Midbrain (tissue), 1 donor: ENCODE data around the gene HPS5.
"Not testable (repeated sequence)": the region's sequence is repeated elsewhere in the genome, so short reads cannot be mapped to it uniquely, and the experiment has no call there.

Experiments used
- DNase-seq: peaks from one replicate; lab custom pipeline; 2025; lab: John Stamatoyannopoulos, UW

HPS5 gene

DNA sequence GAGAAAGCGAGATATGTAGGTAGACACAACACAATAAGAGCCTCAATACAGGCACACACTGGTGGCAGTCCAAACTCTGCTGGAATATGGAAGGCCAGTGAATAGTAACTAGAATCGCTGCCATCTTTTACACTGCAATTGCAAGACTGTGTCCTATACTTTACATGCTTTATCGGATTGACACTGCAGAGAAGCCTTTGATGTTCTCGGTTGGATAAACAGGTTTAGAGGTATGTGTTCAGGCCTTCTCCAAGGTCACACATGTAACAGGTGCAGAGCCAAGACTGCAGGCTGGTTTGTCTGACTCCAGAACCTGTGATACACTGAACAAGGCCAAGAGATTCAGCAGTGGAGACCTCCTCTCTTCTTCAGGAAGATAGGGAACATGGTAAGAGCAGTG is 50.7 kb downstream of the HPS5 start:
- no peak for DNase-seq

DNA sequence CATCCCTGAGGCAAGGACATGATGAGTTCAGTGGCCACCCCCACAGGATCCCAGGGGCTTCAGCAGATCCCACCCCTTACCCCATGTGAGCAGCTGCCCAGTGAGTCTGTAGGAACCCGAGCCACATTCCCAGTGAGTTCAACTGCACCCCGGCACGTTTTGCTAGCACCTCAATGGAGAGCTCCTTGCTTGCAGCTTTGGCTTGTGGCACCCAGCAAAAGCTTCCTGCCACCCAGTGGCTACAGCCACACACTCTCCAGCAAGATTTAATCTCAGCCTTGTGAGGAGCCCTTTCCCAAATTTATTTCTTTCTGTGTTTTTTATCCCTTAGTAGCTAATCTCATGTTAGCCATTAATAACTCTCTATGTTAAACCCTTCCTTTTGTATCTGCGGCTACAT is 51.8 kb downstream of the HPS5 start:
- no peak for DNase-seq

DNA sequence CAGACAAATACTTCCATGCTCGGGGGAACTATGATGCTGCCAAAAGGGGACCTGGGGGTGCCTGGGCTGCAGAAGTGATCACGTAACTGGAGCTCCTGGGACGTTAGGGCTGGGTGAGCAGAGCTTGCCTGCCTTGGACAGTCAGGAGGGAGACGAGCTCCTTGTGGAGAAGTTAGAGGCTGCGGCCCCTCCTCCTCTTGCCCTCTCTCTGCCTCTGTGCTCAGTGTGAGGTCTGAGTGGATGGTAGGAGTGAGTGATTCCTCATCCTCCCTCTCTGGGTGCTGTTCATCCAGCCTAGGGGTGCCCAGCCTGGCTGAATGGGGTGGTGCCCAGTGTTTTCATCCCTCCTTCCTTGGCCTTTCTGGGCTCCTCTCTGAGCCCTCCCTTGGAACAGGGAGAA is 52.7 kb downstream of the HPS5 start:
- DNase-seq, result not testable (repeated sequence)

DNA sequence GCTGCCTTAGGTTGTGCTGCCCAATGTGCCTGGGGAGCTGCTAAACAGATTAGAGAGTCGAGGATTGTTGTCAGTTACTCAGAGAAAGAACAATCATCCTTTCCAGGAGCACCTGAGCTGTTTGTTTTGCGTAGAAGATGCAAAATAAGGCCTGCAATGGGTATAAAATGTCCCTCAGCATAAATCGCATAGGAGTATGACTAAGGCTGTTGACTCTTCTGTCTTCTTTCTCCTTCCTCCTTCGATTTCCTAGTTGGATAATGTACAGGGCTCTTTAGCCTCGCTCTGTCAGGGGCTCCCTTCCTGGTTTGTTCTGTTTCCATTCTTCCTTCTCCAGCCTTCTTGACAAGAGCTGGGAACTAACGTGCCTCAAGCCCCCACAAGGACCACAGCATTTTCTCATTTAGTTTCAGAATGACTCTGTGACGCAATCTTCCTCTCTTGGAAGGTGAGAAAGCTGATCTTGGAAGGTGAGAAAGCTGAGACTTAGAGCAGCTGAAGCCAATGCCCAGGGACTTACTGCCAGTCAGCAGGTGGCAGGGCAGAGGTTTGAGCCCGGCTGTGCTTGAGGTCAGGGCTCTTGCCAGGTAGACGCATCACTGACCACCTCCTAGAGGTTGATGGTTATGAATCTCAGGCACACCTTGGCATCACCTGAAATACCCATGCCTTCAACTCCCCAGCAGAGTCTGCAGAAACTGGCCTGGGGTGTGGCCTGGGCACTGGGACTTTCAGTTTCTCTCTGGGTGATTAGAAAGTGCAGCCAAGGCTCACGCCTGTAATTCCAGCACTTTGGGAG is 54.4 kb downstream of the HPS5 start:
- not testable (repeated sequence) for DNase-seq

DNA sequence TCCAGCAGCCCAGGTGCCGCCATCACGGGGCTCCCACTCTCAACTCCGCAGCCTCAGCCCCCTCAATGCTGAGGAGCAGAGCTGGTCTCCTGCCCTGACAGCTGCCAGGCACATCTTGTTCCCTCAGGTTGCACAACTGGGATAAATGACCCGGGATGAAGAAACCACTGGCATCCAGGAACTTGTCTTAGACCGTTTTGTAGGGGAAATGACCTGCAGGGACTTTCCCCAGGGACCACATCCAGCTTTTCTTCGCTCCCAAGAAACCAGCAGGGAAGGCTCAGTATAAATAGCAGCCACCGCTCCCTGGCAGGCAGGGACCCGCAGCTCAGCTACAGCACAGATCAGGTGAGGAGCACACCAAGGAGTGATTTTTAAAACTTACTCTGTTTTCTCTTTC is 56.0 kb downstream of the HPS5 start, which contains the start of gene SAA1:
SAA1 (plus strand) TSS at position 316 of the 400 bp plus-strand sequence. CDS start 624 bp downstream, outside the sequence.
- DNase-seq, result no peak

DNA sequence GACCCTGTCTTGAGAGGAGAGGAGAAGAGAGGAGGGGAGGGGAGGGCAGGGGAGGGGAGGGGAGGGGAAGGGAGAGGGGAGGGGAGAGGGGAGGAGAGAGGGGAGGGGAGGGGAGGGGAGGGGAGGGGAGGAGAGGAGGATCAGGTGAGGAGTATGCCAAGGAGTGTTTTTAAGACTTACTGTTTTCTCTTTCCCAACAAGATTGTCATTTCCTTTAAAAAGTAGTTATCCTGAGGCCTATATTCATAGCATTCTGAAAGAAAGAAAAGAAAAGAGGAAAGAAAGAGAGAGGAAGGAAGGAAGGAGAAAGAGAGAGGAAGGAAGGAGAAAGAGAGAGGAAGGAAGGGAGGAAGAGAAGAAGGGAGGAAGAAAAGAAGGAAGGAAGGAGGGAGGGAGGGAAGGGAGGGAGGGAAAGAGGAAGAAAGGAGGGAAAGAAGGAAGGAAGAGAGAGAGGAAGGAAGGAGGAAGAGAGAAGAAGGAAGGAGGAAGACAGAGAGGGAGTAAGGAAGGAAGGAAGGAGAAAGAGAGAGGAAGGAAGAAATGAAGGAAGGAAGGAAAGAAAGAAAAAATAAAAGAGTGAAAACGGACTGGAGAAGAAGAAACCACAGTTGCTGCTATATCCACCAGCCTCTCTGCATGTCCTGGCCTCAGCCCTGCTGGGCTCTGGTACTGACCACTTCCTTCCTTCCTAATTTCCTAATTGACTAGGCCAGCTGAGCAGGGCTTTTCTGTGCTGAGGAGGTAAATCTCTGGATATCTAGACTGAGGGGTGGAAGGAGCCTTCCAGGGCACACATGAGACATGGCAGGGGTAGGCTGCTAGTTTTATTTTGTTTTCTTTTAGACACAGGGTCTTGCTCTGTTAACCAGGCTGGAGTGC is 57.0 kb downstream of the HPS5 start:
- DNase-seq, result no peak

DNA sequence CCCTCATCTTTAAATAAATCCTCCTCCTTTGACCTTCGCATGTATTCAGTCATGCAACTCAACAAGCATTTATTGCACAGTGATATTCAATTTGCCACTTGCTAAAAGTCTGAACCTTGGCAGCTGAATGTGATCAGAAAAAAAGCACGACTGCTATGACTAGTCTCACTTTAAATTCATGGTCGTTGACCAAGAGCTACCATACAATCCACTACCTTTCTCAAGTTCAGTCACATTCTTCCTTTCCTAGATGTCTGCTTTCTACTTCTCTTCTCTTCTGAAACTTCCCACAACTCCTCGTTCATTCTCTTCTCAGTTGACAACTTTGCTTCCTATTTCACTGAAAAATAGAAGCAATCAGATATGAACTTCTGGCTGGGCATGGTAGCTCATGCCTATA is 57.9 kb downstream of the HPS5 start:
- DNase-seq, result no peak

DNA sequence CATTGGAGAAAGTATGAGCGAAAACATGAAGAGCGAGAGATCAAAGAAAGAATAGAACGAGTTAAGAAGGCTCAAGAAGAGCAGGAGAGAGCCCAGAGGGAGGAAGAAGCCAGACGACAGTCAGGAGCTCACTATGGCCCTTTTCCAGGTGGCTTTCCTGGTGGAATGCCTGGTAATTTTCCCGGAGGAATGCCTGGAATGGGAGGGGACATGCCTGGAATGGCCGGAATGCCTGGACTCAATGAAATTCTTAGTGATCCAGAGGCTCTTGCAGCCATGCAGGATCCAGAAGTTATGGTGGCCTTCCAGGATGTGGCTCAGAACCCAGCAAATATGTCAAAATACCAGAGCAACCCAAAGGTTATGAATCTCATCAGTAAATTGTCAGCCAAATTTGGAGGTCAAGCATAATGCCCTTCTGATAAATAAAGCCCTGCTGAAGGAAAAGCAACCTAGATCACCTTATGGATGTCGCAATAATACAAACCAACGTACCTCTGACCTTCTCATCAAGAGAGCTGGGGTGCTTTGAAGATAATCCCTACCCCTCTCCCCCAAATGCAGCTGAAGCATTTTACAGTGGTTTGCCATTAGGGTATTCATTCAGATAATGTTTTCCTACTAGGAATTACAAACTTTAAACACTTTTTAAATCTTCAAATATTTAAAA is 59.1 kb downstream of the HPS5 start:
- not testable (repeated sequence) for DNase-seq

DNA sequence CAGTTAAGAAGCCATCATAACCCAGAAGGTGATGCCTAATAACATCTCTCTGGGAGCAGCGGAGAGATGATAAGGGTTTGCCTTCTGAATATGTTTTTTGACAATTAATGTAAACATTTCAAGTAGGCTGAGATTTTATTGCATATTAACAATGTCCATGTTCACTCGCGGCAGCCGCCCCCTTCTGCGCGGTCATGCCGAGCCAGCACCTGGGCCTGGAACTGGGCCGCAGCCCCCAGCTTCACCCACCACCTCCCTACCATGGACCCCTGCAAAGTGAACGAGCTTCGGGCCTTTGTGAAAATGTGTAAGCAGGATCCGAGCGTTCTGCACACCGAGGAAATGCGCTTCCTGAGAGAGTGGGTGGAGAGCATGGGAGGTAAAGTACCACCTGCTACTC is 60.2 kb downstream of the HPS5 start:
- DNase-seq, result no peak

DNA sequence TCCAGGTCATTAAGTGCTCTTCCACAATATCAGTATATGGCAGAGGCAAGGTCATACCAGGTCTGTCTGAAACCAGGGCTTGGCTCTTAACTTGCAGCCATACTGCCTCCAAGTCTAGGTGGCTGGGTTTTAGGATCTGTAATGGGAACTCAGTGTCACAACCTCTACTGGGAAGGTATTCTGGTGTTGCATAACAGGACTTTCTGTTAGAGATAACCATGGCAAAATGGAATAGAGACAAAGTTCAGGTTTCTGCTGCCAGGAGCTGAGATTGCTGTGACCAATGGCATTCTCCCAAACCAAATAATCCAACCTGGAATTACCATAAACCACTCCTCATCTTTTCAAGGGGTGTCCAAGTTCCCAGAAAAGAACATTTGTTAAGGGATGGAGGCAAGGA is 62.7 kb downstream of the HPS5 start:
- no peak for DNase-seq

DNA sequence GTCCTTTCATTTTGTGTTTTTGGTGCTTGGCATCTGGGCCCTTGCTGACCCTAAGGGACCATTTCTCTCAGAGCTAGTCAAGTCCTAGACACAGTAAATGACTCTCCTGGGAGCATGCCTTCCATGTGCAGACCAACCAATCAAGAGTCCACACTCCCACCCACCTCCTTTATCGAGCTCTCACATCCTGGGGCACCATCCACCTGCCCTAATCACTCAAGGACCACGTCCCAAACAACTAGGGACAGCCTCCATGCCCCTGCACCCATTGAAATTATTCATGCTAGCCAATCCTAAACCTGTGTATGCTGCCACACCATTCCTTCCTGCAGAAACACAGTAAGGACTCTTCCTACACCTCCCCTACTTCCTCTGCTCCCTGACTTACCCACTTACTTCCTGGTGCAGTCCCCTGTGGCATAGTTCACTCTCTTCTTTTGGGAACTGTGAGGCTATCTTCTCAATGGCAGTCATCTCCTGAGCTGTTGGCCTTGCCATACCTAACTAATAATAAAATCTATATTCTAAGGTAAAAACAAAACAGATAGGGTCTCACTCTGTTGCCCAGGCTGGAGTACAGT is 67.1 kb downstream of the HPS5 start:
- no peak for DNase-seq

DNA sequence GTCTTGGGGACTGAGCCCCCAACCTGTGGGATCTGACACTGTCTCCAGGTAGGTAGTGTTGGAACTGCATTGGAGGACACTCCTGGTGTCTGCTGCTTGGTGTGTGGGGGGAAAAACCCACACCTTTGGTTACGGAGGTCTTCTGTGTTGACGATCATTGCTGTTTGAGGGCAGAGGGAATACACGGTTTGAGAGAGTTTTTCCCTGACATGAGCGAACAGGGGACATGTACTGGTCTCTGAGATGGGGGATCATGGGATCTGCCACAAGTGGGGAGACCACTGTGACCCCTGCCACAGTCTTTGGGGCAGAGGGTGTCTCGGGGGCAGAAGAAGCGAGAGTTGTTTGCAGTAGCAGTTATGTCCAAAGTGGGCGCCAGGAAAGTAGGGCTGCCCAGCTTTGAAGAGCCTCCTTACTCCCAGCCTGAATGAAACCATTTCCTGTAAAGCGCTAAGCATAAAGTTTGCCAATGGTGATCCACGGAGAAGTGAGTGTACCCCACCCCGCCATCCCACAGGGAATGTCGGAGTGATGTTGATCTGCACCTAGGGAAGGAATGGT is 68.1 kb downstream of the HPS5 start:
- no peak for DNase-seq

DNA sequence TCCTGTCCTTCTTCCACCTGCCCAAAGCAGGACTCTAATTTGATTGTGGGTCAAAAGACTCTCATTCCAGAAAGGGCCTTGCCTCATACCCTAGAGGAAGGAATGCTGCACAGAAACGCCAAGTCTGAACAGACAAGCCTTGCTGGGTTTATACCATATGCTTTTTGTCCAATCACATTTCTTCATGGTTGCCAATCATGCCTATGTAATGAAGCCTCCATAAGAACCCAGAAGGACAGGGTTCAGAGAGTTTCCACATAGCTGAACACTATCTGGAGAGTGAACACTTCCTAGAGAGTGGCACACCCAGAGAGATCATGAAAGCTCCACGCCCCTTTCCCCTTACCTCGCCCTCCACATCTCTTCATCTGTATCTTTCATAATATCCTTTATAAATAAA is 68.7 kb downstream of the HPS5 start:
- DNase-seq, result no peak

DNA sequence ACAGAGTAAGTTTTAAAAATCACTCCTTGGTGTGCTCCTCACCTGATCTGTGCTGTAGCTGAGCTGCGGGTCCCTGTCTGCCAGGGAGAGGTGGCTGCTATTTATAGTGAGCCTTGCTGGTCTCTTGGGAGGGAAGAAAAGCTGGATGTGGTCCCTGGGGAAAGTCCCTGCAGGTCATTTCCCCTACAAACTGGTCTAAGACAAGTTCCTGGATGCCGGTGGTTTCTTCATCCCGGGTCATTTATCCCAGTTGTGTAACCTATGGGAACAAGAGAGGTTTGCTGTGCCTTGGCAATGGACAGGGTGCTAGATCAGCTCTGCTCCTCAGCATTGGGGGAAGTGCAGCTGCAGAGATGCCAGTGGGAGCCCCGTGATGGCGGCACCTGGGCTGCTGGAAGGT is 73.4 kb downstream of the HPS5 start, which contains the start of gene SAA2:
SAA2 (minus strand) TSS at position 108 of the 400 bp plus-strand sequence. CDS start 657 bp downstream, outside the sequence.
- no peak for DNase-seq

DNA sequence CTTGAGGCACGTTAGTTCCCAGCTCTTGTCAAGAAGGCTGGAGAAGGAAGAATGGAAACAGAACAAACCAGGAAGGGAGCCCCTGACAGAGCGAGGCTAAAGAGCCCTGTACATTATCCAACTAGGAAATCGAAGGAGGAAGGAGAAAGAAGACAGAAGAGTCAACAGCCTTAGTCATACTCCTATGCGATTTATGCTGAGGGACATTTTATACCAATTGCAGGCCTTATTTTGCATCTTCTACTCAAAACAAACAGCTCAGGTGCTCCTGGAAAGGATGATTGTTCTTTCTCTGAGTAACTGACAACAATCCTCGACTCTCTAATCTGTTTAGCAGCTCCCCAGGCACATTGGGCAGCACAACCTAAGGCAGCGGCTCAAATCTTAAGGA is 74.8 kb downstream of the HPS5 start:
- not testable (repeated sequence) for DNase-seq

DNA sequence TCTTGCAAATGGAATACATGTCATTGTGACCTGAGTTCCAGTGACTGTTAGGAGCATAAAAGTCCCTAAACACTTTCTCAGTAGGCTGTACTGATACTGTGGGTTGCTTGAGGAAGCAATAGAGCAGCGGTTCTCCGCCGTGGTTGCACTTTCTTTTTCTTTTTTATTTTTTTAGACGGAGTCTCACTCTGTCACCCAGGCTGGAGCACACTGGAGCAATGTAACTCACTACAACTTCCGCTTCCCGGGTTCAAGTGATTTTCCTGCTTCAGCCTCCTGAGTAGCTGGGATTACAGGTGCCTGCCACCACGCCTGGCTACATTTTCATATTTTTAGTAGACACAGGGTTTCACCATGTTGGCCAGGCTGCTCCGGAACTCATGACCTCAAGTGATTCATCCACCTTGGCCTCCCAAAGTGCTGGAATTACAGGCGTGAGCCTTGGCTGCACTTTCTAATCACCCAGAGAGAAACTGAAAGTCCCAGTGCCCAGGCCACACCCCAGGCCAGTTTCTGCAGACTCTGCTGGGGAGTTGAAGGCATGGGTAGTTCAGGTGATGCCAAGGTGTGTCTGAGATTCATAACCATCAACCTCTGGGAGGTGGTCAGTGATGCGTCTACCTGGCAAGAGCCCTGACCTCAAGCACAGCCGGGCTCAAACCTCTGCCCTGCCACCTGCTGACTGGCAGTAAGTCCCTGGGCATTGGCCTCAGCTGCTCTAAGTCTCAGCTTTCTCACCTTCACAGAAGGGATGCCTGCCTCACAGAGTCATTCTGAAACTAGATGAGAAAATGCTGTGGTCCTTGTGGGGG is 75.4 kb downstream of the HPS5 start:
- not testable (repeated sequence) for DNase-seq

DNA sequence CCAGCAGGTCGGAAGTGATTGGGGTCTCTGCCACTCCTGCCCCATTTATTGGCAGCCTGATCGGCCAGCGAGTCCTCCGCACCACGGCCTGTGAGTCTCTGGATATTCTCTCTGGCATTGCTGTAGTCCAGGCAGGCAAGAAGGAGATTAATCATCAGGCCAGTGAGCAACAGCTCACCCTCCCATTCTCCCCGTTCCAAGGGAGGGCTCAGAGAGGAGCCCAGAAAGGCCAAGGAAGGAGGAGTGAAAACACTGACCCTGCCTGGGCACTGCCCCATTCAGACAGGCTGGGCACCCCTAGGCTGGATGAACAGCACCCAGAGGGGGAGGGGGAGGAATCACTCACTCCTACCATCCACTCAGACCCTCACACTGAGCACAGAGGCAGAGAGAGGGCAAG is 76.5 kb downstream of the HPS5 start:
- DNase-seq, result no peak

DNA sequence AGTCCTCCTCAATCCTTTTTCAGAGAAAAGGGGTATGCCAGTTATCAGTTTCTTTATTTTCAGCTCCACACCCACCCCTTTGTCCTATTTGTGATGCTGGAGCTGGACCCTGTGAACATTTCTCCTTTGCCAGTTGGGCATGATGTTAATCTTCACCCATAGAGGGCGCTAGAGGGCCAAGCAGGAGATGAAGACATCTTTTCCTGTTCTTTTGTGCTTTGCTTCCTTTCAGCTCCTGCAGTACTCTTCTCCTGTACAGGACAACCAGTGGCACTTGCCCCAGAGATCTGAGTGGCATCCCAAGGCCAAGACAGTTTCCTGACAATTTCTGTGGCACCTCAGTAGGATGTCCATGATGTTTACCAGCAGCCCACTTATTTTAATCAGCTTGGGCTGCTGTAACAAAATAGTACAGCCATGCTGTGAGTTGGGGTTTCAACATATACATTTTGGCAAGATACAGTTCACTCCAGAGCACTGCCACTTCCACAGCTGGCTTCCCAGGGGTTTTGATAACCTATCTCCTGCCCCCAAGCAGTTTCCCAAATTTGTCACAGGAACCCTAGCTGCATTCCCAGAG is 78.1 kb downstream of the HPS5 start:
- peak; percentile 23 for DNase-seq

DNA sequence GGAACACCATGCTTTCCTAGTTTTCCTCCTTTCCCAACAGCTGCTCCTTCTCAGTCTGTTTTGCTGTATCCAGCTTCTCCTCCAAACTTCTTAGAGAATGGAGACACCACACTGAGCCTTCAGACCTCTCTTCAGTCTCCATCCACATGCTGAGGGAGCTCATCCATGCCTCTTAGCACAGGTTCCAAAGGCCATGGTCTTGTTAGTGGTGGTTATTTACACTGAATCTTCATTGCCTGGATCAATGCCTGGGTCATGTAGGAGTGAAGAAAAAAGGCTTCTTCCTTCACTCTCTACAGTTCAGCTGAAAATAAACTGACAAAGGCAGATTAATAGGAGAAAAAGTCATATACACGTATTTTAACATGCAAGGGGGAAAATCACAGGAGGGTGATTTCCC is 82.3 kb downstream of the HPS5 start:
- DNase-seq, result no peak

DNA sequence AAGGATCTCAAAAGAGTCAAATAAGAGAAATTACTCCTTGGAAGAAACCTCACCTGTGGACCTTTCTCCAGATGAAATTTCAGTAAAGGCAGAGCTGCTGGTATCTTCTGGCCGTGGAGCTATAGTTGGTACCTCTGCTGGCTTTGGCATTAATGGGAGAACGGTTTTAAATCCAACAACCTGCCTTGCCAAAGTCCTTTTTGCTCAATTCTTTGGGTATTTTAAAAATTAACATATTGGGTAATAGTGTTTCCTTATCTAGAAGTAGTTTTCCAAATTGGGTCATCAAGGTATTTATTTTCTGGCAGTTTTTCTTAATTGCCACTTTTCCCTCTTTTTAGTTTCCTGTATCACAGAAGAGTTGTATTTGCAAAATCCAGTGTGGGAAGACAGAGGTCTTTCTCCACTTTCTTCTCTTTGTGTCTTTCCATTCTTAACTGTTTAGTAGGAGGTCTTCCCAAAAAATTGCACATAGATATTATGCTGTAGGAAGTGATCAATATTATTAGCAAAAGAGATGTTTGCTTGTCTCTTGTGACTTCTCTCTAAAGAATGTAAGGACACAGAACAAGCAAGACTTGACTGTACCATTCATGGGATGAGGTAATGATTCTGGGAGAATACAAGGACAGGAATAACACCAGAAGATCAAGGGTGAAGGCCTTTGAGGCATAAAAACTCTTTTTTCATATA is 85.1 kb downstream of the HPS5 start, which contains the start of gene SAA4:
SAA4 (minus strand) TSS at position 139 of the 693 bp plus-strand sequence. CDS start 876 bp downstream, outside the sequence.
- DNase-seq, result no peak
